Stimulated activated CD4-positive, alpha-beta T cell treated with anti-CD3 and anti-CD28 coated beads, Interleukin-4, amount 100 ng/mL, for 1 hour (primary cell): ENCODE data around the gene NKX2-1.
"Not testable (repeated sequence)": the region's sequence is repeated elsewhere in the genome, so short reads cannot be mapped to it uniquely, and the experiment has no call there.

Experiments
- DNase-seq: peaks from one replicate; pipeline ENCODE4 v3.0.0-alpha.2; 2020

NKX2-1 gene

DNA sequence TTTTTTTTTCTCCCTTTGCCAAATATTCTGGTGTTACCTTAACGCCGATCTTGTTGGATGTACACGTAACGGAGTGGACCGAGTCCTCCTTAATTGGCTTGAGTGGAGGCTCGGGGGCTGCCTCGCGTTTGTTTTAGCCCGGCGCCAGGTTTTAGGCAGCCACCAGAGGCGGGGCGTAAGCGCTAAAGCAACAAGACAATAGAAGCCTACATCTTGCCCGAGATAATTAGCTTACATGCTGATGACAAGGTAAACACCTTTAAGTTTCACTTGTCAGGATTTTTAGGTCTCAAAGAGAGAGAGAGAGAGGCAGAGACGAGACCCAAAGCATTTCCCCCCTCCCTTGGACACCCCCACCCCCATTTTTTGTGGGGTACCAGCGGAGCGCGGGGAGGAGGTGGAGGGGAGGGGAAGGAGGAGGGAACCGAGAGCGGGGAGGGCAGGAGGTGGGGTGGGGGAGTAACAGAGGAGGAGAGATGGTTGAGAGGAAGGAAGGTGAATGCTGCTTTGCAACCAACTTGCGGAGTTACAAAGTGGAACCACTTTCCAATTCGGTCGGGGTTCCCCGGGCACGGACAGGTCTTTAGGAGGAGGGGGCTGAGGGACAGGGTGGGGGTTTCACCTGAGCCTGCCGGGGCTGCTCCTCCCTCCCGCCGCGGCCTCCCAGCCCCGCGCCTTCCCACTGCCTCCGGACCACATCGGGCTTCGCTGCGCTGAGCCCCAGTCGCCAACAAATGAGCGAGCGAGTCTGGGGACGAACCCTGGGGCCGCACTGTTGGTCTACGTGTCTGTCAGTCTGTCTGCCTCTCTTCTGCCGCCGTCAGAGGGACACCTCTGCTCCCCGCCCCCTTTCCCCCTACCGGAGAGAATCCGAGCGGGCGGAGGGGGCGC, at the start of gene NKX2-1:
TSS of gene NKX2-1 (minus strand) at position 802 of the 891 bp plus-strand sequence. CDS start at position 699, 103 bp downstream.
- no peak for DNase-seq

DNA sequence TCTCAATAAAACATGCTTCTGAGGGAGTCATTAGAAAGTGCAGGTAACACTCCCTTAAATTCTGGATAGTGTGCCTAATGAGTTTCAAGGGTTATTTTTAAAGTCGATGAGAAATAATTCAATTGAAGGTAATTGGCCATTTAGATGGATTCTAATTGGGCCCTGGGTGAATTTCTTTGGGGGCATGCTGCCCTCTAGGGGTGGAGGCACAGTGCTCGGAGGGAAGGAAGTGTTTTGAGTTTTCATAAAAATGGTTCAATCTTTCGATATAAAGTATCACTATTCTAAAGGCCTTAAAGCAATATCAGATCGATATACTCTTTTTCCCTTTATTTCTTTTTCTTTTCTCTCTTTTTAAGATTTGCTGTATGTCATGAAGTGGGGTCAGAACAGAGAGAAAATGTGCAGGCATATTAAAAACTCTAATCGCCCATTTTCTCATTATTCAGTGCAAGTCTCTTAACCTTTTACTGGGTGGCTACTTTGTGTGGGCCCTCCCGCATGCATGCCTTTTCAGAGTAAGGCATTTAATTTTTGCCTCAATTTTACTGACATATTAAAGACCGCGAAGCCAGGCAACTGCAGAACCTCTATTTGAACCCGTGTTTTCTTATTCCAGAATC, 36.9 kb upstream of the NKX2-1 start:
- peak; percentile 31 for DNase-seq

DNA sequence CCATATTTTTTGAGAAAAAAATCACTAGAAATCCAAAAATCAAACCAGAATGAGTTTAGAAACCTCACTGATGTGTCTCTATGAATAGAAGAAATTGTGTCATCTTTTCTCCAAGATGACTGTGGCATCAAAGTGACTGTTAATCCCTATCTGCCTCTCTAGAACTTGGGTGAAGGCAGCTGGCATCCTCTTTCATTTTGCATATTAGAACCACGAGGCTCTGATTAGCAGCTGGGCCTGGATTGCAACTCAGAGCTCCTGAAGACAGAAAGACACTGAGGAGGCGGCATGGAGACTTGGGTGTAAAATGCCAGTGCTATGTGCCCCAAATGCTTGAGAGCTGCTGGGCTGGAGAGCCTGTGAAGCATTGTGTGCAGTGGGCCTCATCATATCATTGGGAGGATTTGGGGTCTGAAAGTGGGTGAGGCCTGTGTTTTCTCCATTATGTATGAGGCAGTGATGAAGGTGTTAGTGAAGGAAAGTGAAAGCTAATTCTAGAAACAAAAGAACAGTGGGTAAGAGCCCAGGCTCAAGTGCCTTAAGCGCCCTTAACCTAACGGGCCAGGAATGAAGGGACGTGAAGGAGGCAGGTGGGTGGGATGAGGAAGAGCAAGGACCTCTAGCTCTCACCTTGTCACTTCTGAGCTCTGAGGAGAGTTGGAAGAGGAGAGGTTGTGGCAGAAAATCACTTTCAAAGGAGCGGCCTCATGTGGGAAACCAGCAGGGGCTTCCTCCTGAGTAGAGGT, 36.1 kb upstream of the NKX2-1 start:
- no peak for DNase-seq

DNA sequence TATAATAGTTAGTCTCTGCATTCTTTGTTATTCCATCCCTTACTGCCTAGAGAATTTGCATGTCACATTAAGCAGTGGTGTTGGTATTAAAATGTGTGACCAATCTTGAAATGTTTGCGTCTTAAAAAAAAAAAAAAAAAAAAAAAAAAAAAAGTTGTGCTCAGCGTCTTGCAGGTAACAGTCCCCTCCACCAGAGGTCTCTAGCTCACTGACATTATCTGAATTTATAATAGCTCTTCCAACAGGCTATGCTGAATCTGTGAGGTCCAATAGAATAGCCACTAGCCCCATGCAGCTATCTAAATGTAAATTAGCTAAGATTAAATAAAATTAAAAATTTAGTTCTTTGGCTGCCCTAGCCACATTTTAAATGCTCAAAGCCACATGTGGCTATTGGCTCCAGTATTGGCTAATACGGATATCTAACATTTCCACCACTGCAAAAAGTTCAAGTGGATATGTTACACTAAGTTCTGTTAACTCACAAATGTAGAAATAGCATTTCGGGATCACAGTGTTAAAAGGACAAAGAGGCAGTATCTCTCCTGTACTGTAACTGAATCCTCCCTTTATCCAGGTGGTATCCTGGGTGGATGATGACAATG, 33.7 kb upstream of the NKX2-1 start:
- DNase-seq: no peak

DNA sequence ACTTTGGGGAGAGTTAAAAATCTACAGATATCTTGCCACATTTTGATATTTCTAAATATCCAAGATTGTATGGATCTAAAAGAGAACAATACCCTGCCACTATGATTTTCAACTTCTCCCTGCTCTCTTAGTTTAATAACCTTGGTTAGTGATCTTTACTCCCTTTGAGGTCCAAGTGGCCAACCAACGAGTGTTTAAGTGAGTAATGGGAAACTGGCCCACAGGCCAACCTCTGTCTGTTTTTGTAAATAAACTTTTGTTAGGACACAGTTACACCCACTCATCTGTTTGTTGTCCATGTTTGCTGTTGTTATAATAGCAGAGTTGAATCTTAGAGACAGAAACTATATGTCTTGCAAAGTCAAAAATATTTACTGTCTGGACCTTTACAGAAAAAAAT, 30.9 kb upstream of the NKX2-1 start:
- DNase-seq: no peak

DNA sequence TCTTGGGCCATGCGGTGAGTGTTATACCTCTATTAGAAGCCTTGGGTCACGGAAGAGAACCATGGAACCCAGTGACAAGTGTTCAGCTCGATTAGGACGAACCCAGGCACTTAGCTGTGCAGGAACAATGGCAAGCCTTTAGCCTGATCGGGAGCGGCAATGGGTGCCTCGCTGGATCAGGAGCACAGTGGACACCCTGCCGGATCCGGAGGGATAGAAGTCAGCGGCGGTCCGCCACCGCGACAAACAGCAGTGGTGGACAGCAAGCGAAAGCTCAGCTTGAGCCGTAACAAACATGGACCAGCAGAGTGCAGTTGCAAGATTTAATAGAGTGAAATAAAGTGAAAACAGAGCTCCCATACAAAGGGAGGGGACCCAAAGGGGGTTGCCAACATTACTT, 24.2 kb upstream of the NKX2-1 start:
- DNase-seq: not testable (repeated sequence)

DNA sequence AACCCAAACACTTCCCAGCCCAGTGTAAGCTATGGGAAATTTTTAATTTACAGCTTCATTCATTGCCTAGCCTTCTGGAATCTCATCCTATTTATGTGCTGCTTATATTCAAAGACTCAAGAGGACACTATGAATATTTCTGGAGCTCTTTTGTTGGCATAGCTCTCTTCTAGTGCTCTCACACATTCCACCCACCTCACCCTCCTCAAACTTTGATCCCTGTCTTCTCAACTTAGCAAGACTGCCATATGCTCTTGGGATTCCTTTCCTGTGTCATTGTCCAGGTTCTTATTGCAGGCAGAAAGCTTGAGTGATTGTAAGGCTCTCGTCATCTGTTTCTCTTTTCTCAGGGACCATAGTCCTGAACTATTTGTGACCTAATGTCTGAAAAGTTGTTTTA, 18.0 kb upstream of the NKX2-1 start:
- no peak for DNase-seq

DNA sequence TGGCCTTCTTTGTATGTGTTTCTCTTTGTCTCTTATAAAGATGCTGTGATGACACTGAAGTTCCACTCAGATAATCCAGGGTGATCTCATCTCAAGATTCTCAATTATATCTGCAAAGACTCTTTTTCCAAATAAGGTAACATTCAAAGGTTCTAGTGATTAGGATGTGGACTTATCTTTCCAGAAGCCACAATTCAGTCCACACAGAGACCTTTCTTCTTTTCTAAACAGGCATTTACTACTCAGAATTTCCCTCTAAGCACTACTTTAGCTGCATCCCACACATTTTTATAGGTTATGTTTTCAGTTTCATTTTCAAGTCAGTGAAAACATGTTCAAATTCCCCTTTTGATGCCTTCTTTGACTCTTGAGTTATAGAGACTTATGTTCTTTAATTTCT, 9.0 kb upstream of the NKX2-1 start:
- no peak for DNase-seq

DNA sequence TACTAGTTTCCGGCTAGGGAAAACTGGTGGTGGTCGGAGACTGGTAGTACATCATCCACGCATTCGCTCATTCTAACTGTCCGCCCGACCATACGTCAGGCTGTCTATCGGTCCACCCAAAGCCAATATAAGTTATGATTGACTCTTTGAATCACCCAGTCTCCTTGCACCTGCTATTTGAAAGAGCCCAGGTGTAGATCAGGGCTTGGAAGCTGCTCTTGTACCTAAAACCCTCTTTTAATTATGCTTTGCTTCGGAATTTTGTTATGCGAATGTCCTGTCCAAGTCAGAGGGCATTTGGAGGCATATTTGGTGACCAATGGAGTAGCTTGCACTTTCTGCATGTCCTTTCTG, 5.7 kb upstream of the NKX2-1 start:
- no peak for DNase-seq

DNA sequence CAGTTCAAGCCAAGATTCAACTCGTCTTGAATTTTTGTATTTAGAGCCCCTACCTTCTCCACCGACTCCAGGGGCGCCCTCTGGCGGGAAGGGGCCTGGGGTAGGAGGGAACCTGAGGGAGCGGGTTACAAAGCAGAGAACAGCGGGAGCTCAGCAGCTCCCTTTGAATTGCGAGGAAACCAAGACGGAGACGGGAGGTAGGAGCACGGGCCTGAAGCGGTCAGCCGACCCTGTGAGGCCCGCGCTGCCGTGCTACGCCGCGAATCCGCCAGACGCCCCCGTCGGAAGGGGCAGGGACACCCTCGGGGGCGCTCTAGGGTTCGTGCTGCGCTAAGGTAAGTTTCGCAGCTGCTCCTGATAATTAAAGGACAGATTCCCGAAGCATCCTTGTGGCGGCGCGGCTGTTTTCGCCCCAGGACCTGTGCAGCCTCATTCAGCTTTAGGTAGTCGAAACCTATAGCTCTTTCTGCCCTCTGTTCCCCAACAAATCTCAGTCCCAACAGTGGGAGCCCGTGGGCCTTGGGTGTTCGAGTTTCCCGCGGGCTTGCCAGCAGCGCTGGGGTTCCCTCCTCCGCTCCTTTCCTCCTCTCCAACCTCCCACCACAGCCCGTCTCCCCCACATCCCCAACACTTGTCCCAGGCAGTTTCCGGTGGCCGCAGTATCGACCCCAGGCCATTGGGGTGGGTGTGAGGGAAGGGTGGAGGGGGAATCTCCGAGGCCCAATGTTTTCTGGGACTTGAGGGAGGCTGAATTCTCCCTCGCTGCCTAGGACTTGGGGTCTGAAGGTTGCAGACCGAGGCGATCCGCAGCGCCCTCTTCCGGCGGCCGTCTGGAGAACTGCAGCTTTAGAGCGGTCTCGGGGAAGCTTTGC, 5.1 kb upstream of the NKX2-1 start:
- DNase-seq: no peak

DNA sequence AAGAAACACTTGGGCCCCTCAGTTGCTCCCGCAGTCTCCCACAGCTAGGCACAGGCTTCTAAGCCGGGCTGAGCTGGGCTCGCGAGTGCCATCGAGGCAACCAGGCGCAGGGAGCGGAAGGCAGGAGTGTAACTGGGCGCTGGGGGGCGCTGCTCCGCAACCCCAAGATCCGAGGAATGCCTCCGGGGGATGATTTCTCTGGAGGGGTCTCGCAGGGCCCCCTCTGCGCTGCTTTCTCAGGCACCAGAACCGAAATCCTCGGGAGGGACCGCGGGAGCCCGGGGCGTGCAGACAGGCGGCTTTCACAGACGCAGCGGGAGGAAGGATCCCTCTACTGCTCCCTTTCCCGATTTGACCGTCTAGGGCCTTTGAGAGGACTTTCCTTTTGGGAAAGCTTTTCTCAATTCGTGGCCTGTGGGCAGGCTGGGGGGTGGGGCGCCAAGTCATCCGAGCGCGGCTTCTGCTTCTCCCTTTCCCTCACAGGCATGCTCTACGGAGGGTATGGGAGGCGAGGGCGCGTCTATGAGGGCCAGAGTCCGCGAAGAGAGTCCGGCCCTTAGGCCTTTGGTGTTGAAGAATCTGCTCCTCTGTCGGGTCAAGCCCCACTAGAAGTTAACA, 4.3 kb upstream of the NKX2-1 start:
- no peak for DNase-seq

DNA sequence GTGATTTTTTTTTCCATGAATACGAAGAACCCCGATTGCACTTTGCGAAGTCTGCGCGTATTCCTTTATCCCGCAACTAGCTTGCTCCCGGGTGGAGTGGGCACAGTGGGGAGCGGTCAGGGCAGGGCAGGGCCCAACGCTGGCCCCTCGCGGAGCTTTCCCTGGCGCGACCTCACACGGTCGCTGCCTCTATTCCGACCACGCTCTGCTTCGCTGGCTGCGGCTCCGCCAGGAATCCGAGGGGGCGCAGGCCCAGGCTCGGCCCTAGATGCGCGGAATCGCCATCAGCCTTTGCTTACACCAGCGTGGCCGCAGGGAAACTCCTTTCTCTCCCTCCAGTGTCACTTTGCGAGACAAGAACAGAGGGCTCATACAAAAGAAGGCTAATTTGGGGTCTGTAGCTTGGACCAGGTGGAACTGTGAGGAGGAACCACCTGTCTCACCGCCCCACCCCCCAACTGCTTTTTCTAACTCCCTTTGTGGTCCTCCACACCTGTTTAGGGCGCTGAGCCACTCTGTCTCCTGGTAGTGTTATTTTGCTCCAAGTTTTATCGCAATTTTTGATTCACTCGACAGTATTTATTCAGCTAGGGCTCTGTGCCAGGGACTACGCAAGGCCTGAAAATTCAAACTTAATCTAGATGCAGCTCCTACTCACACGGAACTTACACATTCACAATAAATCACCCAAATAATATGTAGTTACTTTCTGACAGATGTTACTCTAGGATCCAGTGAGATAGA, 3.1 kb upstream of the NKX2-1 start:
- DNase-seq: no peak

DNA sequence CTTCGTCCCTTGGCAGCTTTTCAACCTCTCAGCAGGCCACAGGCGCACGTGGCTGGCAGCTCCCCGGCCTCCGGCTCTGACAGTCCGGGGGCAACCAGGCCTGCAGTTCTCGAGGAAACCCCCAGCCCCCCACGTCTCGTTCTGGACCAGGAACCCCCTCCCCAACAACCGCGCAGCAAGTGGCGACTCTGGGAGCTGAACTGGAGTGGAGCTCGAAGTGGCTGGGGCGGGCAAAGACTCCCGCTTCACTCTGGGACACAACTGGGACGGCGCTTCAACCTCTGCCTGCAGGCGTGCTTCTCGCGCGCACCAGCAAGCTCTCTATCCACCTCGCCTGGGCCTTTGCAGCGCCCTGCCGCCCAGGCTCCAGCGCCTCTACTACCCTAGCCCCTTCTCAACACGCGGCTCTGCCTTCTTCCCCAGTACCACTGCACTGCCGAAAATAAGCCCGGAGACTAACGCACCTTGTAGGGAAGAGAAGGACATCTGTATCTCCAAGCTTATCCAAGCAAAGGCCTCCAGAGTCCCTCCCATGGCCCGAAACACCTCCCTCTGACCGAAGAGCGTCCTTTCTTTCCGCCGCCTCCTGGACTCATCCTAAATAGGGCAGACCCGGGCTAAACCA, 2.4 kb upstream of the NKX2-1 start:
- DNase-seq: no peak

DNA sequence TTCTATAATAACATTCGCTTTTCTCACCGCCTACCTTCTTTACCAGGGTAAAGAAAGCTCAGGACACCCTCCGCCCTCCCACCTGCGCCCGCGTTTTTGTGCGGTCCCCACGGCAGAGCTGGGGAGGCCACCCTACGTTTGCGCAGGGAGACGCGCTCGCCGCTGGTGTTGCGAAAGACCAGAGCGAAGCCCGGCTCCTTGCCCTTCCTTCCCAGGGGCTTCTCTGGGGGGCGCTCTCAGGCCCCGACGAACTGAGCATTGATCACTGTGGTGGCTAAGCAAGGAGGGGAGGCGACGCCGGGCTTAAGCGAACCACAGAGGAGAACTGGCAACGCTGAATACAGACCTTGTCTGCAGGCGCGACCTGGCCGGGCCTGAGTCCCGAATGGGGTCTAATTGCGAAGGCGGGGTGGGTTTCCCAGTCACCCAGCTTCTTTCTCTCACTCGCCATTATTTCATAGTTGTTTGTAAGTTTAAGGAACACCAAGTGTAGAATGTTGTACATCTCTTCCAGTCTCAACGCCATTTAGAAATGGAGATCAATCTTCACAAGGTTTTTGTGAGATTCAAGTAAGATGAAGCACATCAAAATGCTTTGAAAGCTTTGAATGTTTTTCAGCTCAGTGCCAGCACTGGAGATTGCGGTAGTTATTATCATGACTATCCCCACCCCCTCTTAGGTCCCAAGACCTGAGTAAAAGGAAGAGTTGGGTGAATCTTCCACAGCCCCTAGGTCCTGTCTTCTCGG, 1.7 kb upstream of the NKX2-1 start:
- no peak for DNase-seq

DNA sequence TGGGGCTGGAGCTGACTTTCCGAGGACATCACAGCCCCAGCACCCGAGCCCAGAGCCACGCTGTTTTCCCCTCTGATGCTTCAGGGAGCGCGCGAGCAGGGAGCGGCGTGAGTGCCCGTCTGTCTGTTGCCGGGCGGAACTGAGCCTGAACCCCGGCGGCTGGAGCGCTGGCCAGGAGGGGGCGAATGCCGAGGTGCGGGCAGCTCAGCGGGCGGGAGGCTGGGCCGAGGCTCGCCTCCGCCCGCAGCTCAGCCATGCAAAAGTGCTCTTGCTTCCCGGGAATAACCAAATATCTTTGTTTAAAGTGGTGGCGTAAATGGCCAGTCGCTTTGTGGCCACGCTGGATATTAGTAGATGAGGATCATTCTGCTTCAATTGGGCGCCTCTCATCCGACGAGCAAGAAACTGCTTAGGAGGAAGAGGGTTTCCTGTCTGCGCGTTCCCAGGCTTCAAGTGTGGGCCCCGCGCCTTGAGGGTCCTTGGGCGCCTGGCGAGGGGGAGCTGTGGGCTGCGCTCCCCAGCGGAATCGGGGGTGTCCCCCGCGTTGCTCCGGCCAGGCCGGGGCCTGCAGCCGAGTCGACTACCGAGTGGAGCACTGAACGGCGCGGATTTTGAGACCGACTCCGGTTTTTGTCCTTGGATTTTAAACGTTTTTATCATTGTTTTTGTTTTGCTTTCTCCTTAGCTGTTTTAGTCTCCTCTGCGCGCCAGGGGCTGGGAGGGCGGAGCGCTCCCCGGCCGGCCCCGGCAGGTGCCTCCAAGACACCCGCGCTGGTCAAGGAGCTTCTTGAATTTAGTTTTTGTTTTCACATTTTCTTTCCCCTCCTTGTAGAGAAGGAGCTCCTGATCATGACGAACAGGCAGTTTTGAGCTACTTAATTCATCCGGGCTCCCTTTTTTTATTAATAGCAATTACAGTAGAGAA, 831 bp upstream of the NKX2-1 start:
- DNase-seq: no peak

DNA sequence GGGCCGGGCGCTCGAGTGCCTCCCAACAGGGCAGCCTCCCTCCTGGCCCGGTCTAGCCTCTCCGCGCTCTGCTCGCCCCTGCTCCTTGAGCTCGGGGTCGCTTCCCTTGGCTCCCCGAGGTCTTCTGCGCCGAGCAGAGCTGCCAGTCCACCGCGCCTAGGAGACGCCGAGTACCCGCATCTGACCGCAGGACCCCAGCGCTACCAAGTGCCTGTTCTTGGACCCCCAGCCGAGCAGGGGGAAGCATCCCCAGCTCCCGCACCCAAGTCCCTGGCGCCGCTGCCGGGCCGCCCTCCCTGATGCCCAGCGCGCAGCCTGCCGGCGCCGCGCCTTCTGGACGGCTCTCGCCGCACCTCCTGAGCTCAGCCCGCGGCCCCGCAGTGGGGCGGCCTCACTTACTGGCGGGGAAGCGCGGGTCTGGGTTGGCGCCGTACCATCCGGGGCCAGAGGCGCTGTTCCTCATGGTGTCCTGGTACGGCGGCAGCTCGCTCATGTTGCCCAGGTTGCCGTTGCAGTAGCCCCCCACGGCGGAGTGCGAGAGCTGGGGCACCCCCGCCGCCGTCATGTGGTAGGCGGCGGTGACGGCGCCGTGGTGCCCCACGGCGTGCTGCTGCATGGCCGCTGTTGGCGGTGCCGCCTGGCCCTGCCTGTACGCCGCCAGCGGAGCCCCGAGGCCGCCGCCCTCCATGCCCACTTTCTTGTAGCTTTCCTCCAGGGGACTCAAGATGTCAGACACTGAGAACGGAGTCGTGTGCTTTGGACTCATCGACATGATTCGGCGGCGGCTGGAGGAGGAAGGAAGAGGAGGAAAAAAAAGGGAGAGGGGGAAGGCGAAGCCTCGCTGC, 1.2 kb downstream of the NKX2-1 start:
- no peak for DNase-seq

DNA sequence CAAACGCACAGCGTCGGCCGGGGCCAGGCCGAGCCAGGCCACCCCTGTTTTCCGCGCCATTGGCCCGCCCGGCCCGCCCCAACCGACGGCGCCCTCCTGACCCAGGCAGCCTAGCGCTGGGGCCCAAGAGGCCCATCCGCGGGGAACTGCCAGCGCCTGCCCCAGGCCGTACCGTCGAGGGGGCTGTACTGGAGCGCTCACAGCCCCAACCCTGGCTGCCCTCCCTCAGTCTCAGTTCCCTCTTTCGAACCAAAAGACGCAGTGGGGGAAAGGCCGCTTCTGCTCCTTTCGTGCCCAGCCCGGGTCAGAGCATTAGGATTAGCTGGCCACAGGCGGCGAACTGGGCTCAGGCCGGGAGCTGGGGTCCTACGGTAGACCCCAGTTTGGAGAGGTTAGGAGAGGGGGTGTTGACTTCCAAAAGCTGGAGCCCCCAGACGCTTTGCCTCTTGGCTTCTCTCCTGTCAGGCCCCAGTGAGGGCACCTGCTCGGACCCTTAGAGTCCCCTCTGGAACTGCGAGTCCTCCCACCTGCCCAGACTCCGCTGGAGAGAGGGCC, 1.9 kb downstream of the NKX2-1 start:
- no peak for DNase-seq
